Neural progenitor cell (in vitro differentiated cells): ENCODE results near the gene ADGRD1. TPM values are rescaled to one million over a fixed set of nuclear protein-coding genes. Genes with fewer than 3 reads are reported as not detected.

ENCODE experiments used
- DNase-seq: peaks from one replicate; pipeline ENCODE4 v3.0.0-alpha.2; 2016; ENCODE audit warnings: low spot score
- H2AFZ ChIP-seq: fragments of 200-600 bp; sonication (generic); replicated peaks from 2 replicates; pipeline ENCODE4 v1.6.1; 2016; ENCODE audit warnings: antibody characterized with exemption
- H3F3A ChIP-seq: fragments of 200-600 bp; sonication (generic); 2 replicates; pipeline ENCODE4 v1.6.1; 2016; ENCODE audit warnings: antibody characterized with exemption, low read depth
- H3K27ac ChIP-seq: fragments of 200-600 bp; sonication (generic); 2 replicates; pipeline ENCODE4 v1.5.1; 2016; ENCODE audit warnings: mild to moderate bottlenecking
- H3K27me3 ChIP-seq: fragments of 200-600 bp; sonication (generic); 2 replicates; pipeline ENCODE4 v1.6.1; 2016; ENCODE audit warnings: mild to moderate bottlenecking, moderate library complexity
- H3K36me3 ChIP-seq: fragments of 200-600 bp; sonication (generic); 2 replicates; pipeline ENCODE4 v1.5.1; 2016
- H3K4me1 ChIP-seq: fragments of 200-600 bp; sonication (generic); 2 replicates; pipeline ENCODE4 v1.6.1; 2016; ENCODE audit warnings: mixed run types
- H3K4me2 ChIP-seq: fragments of 200-600 bp; sonication (generic); 2 replicates; pipeline ENCODE4 v1.6.1; 2016
- H3K4me3 ChIP-seq: fragments of 200-600 bp; sonication (generic); 2 replicates; pipeline ENCODE4 v1.5.1; 2016
- H3K79me2 ChIP-seq: fragments of 200-600 bp; sonication (generic); 2 replicates; pipeline ENCODE4 v1.6.1; 2016; ENCODE audit warnings: low read depth
- H3K9ac ChIP-seq: fragments of 200-600 bp; sonication (generic); 2 replicates; pipeline ENCODE4 v1.6.1; 2016
- H3K9me3 ChIP-seq: fragments of 200-600 bp; sonication (generic); 2 replicates; pipeline ENCODE4 v1.5.1; 2016; ENCODE audit warnings: low read depth
- H4K20me1 ChIP-seq: fragments of 200-600 bp; sonication (generic); 2 replicates; pipeline ENCODE4 v1.6.1; 2016; ENCODE audit warnings: low read depth
- H3K27ac Mint-ChIP-seq: 3 replicates; pipeline ENCODE4 v1.8.0; 2021; ENCODE audit warnings: mixed read lengths
- H3K27me3 Mint-ChIP-seq: 2 replicates; pipeline ENCODE4 v1.8.0; 2022; ENCODE audit warnings: low read depth, mild to moderate bottlenecking, inconsistent platforms, moderate library complexity, mixed read lengths; ENCODE audit not compliant: insufficient read depth
- H3K36me3 Mint-ChIP-seq: 3 replicates; pipeline ENCODE4 v1.8.0; 2021; ENCODE audit warnings: mixed read lengths
- H3K4me1 Mint-ChIP-seq: 3 replicates; pipeline ENCODE4 v1.8.0; 2021; ENCODE audit warnings: mixed read lengths
- H3K4me3 Mint-ChIP-seq: 3 replicates; pipeline ENCODE4 v1.8.0; 2021; ENCODE audit warnings: mild to moderate bottlenecking, moderate library complexity, mixed read lengths
- H3K9me3 Mint-ChIP-seq: 3 replicates; pipeline ENCODE4 v1.8.0; 2020; ENCODE audit warnings: mixed read lengths
- CTCF ChIP-seq: fragments of 200-600 bp; sonication (generic); IDR thresholded peaks from 2 replicates; pipeline ENCODE4 v1.5.1; 2017; ENCODE audit warnings: antibody characterized with exemption, mild to moderate bottlenecking
- EZH2 ChIP-seq: fragments of 200-600 bp; sonication (generic); IDR thresholded peaks from 2 replicates; pipeline ENCODE4 v1.6.1; 2017; ENCODE audit warnings: antibody characterized with exemption, mild to moderate bottlenecking, moderate library complexity
- EZH2phosphoT487 ChIP-seq: fragments of 200-600 bp; sonication (generic); IDR thresholded peaks from 2 replicates; pipeline ENCODE4 v1.6.1; 2017; ENCODE audit warnings: antibody characterized with exemption
- total RNA-seq: library from RNA; depleted of rRNA; stranded (reverse); fragments of >200 nt; gene quantifications from 2 replicates; pipeline ENCODE4 v1.2.3, GENCODE V29; 2015; ENCODE audit warnings: low replicate concordance

ADGRD1 gene
- total RNA-seq, 1 donor from 2014 or later, result not detected

GRCh38 chr12:130956456-130957303 is 3.0 kb downstream of the ADGRD1 start:
- Histone ChIP-seq H2AFZ (no peak overlapping the region), H3K4me2 (no peak overlapping the region), H3K4me1 (peaks cover 17% of the 10 kb centered on the region), H3K36me3 (no peaks in the 10 kb centered on the region), H3K4me3 (no peak overlapping the region), H3K27me3 (no peaks in the 10 kb centered on the region), H3K9ac (no peak overlapping the region), H3K9me3 (no peaks in the 10 kb centered on the region), H3K27ac (no peak overlapping the region), H4K20me1 (no peaks in the 10 kb centered on the region), H3K79me2 (no peaks in the 10 kb centered on the region), H3F3A (peaks cover 18% of the 10 kb centered on the region)
- H3K27ac Mint-ChIP-seq, result no peak overlapping the region
- no peak overlapping the region for H3K4me3 Mint-ChIP-seq
- no peaks in the 10 kb centered on the region for H3K9me3 Mint-ChIP-seq
- no peak for DNase-seq
- no peak for TF ChIP-seq EZH2phosphoT487
- TF ChIP-seq EZH2, result no peak
- TF ChIP-seq CTCF, result no peak
- H3K4me1 Mint-ChIP-seq, result peaks cover 31% of the 10 kb centered on the region
- no peaks in the 10 kb centered on the region for H3K36me3 Mint-ChIP-seq
- H3K27me3 Mint-ChIP-seq, result peaks cover 30% of the 10 kb centered on the region

GRCh38 chr12:130957304-130957621 is 3.6 kb downstream of the ADGRD1 start:
- H3F3A ChIP-seq, result peaks cover 18% of the 10 kb centered on the region
- H4K20me1 ChIP-seq, result no peaks in the 10 kb centered on the region
- peaks cover 16% of the 10 kb centered on the region for H3K4me1 ChIP-seq
- Mint-ChIP-seq H3K36me3 (no peaks in the 10 kb centered on the region), H3K27me3 (peaks cover 36% of the 10 kb centered on the region), H3K4me3 (no peak overlapping the region), H3K9me3 (no peaks in the 10 kb centered on the region), H3K4me1 (peaks cover 31% of the 10 kb centered on the region), H3K27ac (no peak overlapping the region)
- no peaks in the 10 kb centered on the region for H3K27me3 ChIP-seq
- no peak overlapping the region for H2AFZ ChIP-seq
- no peaks in the 10 kb centered on the region for H3K36me3 ChIP-seq
- H3K27ac ChIP-seq, result no peak overlapping the region
- H3K4me2 ChIP-seq, result no peak overlapping the region
- no peaks in the 10 kb centered on the region for H3K79me2 ChIP-seq
- no peak overlapping the region for H3K9ac ChIP-seq
- TF ChIP-seq CTCF (no peak), EZH2 (no peak), EZH2phosphoT487 (no peak)
- no peaks in the 10 kb centered on the region for H3K9me3 ChIP-seq
- no peak overlapping the region for H3K4me3 ChIP-seq
- DNase-seq, result no peak

- Histone ChIP-seq H3K4me2 (no peak overlapping the region), H3K27me3 (no peaks in the 10 kb centered on the region), H3F3A (peaks cover 18% of the 10 kb centered on the region), H3K4me1 (peaks cover 6% of the 10 kb centered on the region), H3K9ac (no peak overlapping the region), H3K9me3 (no peaks in the 10 kb centered on the region), H2AFZ (peak overlapping the region; percentile 26), H3K36me3 (no peaks in the 10 kb centered on the region), H4K20me1 (no peaks in the 10 kb centered on the region), H3K79me2 (no peaks in the 10 kb centered on the region), H3K27ac (no peak overlapping the region), H3K4me3 (no peak overlapping the region)
- Mint-ChIP-seq H3K27ac (peak overlapping the region; percentile 57), H3K4me3 (peak overlapping the region; percentile 74), H3K27me3 (peaks cover 31% of the 10 kb centered on the region), H3K4me1 (peaks cover 21% of the 10 kb centered on the region), H3K36me3 (no peaks in the 10 kb centered on the region), H3K9me3 (no peaks in the 10 kb centered on the region)
- peak; percentile 21 for DNase-seq
- TF ChIP-seq EZH2phosphoT487 (no peak), CTCF (no peak), EZH2 (no peak)
These were observed 4.9 kb downstream of the ADGRD1 start for GRCh38 chr12:130958557-130959140.
